A549 (cell line): ENCODE measurements around the gene ZFYVE27. TPM values are rescaled to one million over a fixed set of nuclear protein-coding genes. Genes with fewer than 3 reads are reported as not detected.

Experiments used
- ATAC-seq, 2 experiments: fragments of 200-7000 bp in 1 of 2; fragments of >200 bp in 1 of 2; cut with Nextera tagmentation in 1 of 2; cut with Tn5 transposase in 1 of 2; 3 replicates each; pipeline versions ENCODE4 v1.8.0 to v1.9.1; 2018 to 2020; ENCODE audit warnings: mild to moderate bottlenecking in 1 of 2, moderate library complexity in 1 of 2
- CTCF ChIA-PET: fragments of 300-600 bp; sonication (Branson Sonifier 250); formaldehyde crosslinking; extraction: SDS; loops from one replicate; lab custom pipeline; 2021; ENCODE audit warnings: antibody characterized with exemption, inconsistent platforms; lab: Yijun Ruan, JAX
- POLR2A ChIA-PET: fragments of 350-600 bp; formaldehyde crosslinking; extraction: SDS; loops from one replicate; lab custom pipeline; 2021; ENCODE audit warnings: antibody characterized with exemption, inconsistent platforms; lab: Yijun Ruan, JAX
- DNase-seq, 2 experiments: peaks; one replicate each; pipeline versions ENCODE4 v3.0.0 to v3.0.0-alpha.2; 2011 to 2016; ENCODE audit warnings: low read depth in 1 of 2, low spot score in 1 of 2
- FAIRE-seq: peaks from 2 replicates; lab custom pipeline; 2011; peaks lifted over from hg19 to GRCh38; lab: Jason Lieb, UNC
- H3K27ac ChIP-seq, 2 experiments: fragments of >200 bp; sonication (Bioruptor Twin); formaldehyde crosslinking; 3 replicates each; pipeline ENCODE4 v1.5.1; 2016 to 2017
- H3K4me1 ChIP-seq: fragments of >200 bp; sonication (Bioruptor Twin); formaldehyde crosslinking; 3 replicates; pipeline ENCODE4 v1.6.1; 2016
- H3K4me2 ChIP-seq: fragments of >200 bp; sonication (Bioruptor Twin); formaldehyde crosslinking; 3 replicates; pipeline ENCODE4 v1.6.1; 2016
- H3K4me3 ChIP-seq: fragments of >200 bp; sonication (Bioruptor Twin); formaldehyde crosslinking; 3 replicates; pipeline ENCODE4 v1.5.1; 2016
- H3K9me3 ChIP-seq: fragments of >200 bp; sonication (Bioruptor Twin); formaldehyde crosslinking; 3 replicates; pipeline ENCODE4 v1.6.1; 2016
- BHLHE40 ChIP-seq: IDR thresholded peaks from 2 replicates; pipeline ENCODE4 v1.6.1; 2012; ENCODE audit warnings: low read depth, low read length, inconsistent platforms
- CBX2 ChIP-seq: fragments of 200-600 bp; sonication (generic); IDR thresholded peaks from 2 replicates; pipeline ENCODE4 v1.6.1; 2016; ENCODE audit warnings: low read depth, mild to moderate bottlenecking, borderline replicate concordance
- CBX8 ChIP-seq: fragments of 200-600 bp; sonication (generic); IDR thresholded peaks from 2 replicates; pipeline ENCODE4 v1.6.1; 2016
- CHD2 ChIP-seq: fragments of 150-350 bp; IDR thresholded peaks from 2 replicates; pipeline ENCODE4 v1.6.1; 2014; ENCODE audit warnings: low read length; ENCODE audit not compliant: partially characterized antibody
- CTCF ChIP-seq: fragments of >200 bp; sonication (Bioruptor Twin); formaldehyde crosslinking; IDR thresholded peaks from 3 replicates; pipeline ENCODE4 v1.5.1; 2016
- ELK1 ChIP-seq: fragments of 150-350 bp; IDR thresholded peaks from 2 replicates; pipeline ENCODE4 v1.6.1; 2014; ENCODE audit warnings: low read depth, mild to moderate bottlenecking, low read length
- ESRRA ChIP-seq: fragments of 150-350 bp; IDR thresholded peaks from 2 replicates; pipeline ENCODE4 v1.6.1; 2014; ENCODE audit warnings: mild to moderate bottlenecking, low read length, borderline replicate concordance
- FOSB ChIP-seq: fragments of 250-450 bp; sonication (Bioruptor Pico); IDR thresholded peaks from 2 replicates; pipeline ENCODE4 v1.5.0; 2020; ENCODE audit warnings: mild to moderate bottlenecking, moderate library complexity
- FOSL2 ChIP-seq, 2 experiments: fragments of 450-650 bp in 1 of 2; fragments of >200 bp in 1 of 2; sonication (Bioruptor Twin) in 1 of 2; formaldehyde crosslinking; IDR thresholded peaks; 2 replicates each; pipeline versions ENCODE4 v1.5.0 to v1.6.1; 2016 to 2020; ENCODE audit warnings: mild to moderate bottlenecking in 1 of 2, moderate library complexity in 1 of 2
- HES2 ChIP-seq: fragments of >200 bp; sonication (Bioruptor Twin); formaldehyde crosslinking; IDR thresholded peaks from 2 replicates; pipeline ENCODE4 v1.6.1; 2016
- HEYL ChIP-seq: fragments of 250-450 bp; sonication (Bioruptor Pico); IDR thresholded peaks from 2 replicates; pipeline ENCODE4 v1.8.0; 2021; ENCODE audit warnings: mild to moderate bottlenecking, moderate library complexity
- HOXA7 ChIP-seq: fragments of 250-450 bp; sonication (Bioruptor Pico); IDR thresholded peaks from 2 replicates; pipeline ENCODE4 v1.5.0; 2020; ENCODE audit warnings: mild to moderate bottlenecking, moderate library complexity
- KDM5A ChIP-seq: fragments of 200-600 bp; sonication (generic); IDR thresholded peaks from 2 replicates; pipeline ENCODE4 v1.6.1; 2016; ENCODE audit warnings: antibody characterized with exemption, mild to moderate bottlenecking
- MAX ChIP-seq: IDR thresholded peaks from 2 replicates; pipeline ENCODE4 v1.6.1; 2012
- MYC ChIP-seq: IDR thresholded peaks from 2 replicates; pipeline ENCODE4 v1.6.1; 2012; ENCODE audit warnings: mild to moderate bottlenecking, inconsistent platforms, low read length, improper control_type of control experiment, borderline replicate concordance
- NFE2L2 ChIP-seq: fragments of 150-350 bp; conservative IDR thresholded peaks from 2 replicates; pipeline ENCODE4 v1.6.1; 2014; ENCODE audit warnings: low read length
- NPAS2 ChIP-seq: fragments of 250-450 bp; sonication (Bioruptor Pico); IDR thresholded peaks from 2 replicates; pipeline ENCODE4 v1.8.0; 2022; ENCODE audit warnings: mild to moderate bottlenecking, moderate library complexity, borderline replicate concordance
- PHF8 ChIP-seq: fragments of 200-600 bp; sonication (generic); IDR thresholded peaks from 2 replicates; pipeline ENCODE4 v1.6.1; 2016; ENCODE audit warnings: low read depth, mild to moderate bottlenecking, antibody characterized with exemption, moderate library complexity, borderline replicate concordance
- POLR2A ChIP-seq: IDR thresholded peaks from 2 replicates; pipeline ENCODE4 v1.6.1; 2012; ENCODE audit warnings: mild to moderate bottlenecking, low read length
- RCOR1 ChIP-seq: fragments of 150-350 bp; IDR thresholded peaks from 2 replicates; pipeline ENCODE4 v1.6.1; 2014; ENCODE audit warnings: antibody characterized with exemption, low read length, low read depth
- RFX5 ChIP-seq: fragments of 450-650 bp; IDR thresholded peaks from 2 replicates; pipeline ENCODE4 v1.7.1; 2014; ENCODE audit warnings: antibody characterized with exemption, mild to moderate bottlenecking, moderate library complexity
- TFCP2L1 ChIP-seq: fragments of 250-450 bp; sonication (Bioruptor Pico); IDR thresholded peaks from 2 replicates; pipeline ENCODE4 v1.5.0; 2021; ENCODE audit warnings: mild to moderate bottlenecking
- ZFP36 ChIP-seq: fragments of 450-650 bp; IDR thresholded peaks from 2 replicates; pipeline ENCODE4 v1.6.1; 2014; ENCODE audit warnings: borderline replicate concordance; ENCODE audit not compliant: partially characterized antibody
- ZNF302 ChIP-seq: fragments of 250-450 bp; sonication (Bioruptor Pico); IDR thresholded peaks from 2 replicates; pipeline ENCODE4 v1.9.0; 2021; ENCODE audit warnings: inconsistent platforms, mild to moderate bottlenecking, moderate library complexity
- WGBS: methylation state at CpG from one replicate; pipeline ENCODE4 v1.1.6; 2017; ENCODE audit errors: missing lambda C conversion rate; 5-methylcytosine and 5-hydroxymethylcytosine counted together
- polyA plus RNA-seq, 4 experiments: library from polyadenylated mRNA; depleted of rRNA in 3 of 4; stranded (reverse); fragments of >200 nt; fragmentation: RNase III in 1 of 4; extraction: RNeasy Plus Mini Kit Qiagen cat#74134 plus additional on column Dnase treatment in 1 of 4; gene quantifications; 2 replicates in 3 of 4; 3 replicates in 1 of 4; pipeline ENCODE4 v1.2.3, GENCODE V29; 2011 to 2017

Gene ZFYVE27
- polyA plus RNA-seq, 2 of the 4 experiments (the other 2 are of a cell fraction): 17.1 to 20.1 TPM

GRCh38 chr10:97774811-97775294 is 37.9 kb downstream of the ZFYVE27 start:
- no peak for DNase-seq
- Histone ChIP-seq H3K4me1 (peaks cover 4% of the 10 kb centered on the region; the same call in 2 of the 3 replicates), H3K9me3 (no peaks in the 10 kb centered on the region), H3K4me3 (no peak overlapping the region), H3K27ac (no peak overlapping the region), H3K4me2 (no peak overlapping the region)
- no peak for FAIRE-seq
- 38% methylated on average over 10 of the region's 10 CpGs for WGBS
- POLR2A ChIA-PET: no interaction called here
- TF ChIP-seq RFX5: no peak
- no peak for TF ChIP-seq PHF8
- TF ChIP-seq POLR2A: no peak
- no peak for TF ChIP-seq TFCP2L1 (CRISPR knock-in tag)
- TF ChIP-seq MYC: no peak
- no peak for TF ChIP-seq CHD2
- no peak for TF ChIP-seq FOSL2 (IDR thresholded peaks at IDR 0.05)
- no peak for TF ChIP-seq FOSL2 (CRISPR knock-in tag; IDR thresholded peaks at IDR 0.05)
- no peak for TF ChIP-seq KDM5A
- no peak for TF ChIP-seq NFE2L2
- TF ChIP-seq CTCF: no peak
- no peak for TF ChIP-seq HES2
- no peak for TF ChIP-seq ZFP36
- no peak for TF ChIP-seq NPAS2 (CRISPR knock-in tag)
- no peak for TF ChIP-seq FOSB (CRISPR knock-in tag)
- no peak for TF ChIP-seq ZNF302
- TF ChIP-seq ESRRA: no peak
- no peak for TF ChIP-seq BHLHE40
- no peak for TF ChIP-seq ELK1
- no peak for ATAC-seq
- CTCF ChIA-PET: interaction anchor here (0.7 to 11.6 kb wide), 6 partner anchors 17 to 266 kb away, joined by 3 to 82 read pairs (median 6); no protein-coding TSS in a partner anchor

GRCh38 chr10:97777143-97777542 is 40.2 kb downstream of the ZFYVE27 start:
- 92% methylated on average over 4 of the region's 4 CpGs for WGBS
- no peak for DNase-seq
- no peaks in the 10 kb centered on the region for H3K4me1 ChIP-seq
- H3K4me3 ChIP-seq: no peak overlapping the region
- FAIRE-seq: no peak
- no peak for ATAC-seq
- no peak overlapping the region for H3K4me2 ChIP-seq
- H3K9me3 ChIP-seq: no peaks in the 10 kb centered on the region
- TF ChIP-seq HOXA7 (CRISPR knock-in tag) (no peak), CBX2 (no peak), NFE2L2 (no peak), CBX8 (no peak), HEYL (no peak), RCOR1 (no peak), MAX (no peak)
- ChIA-PET CTCF (interaction anchor here (0.5 to 11.6 kb wide), 5 partner anchors 9 to 92 kb away, joined by 3 to 82 read pairs (median 3); no protein-coding TSS in a partner anchor), POLR2A (no interaction called here)
- no peak overlapping the region for H3K27ac ChIP-seq
